Activated B cell treated with CpG ODN at 0.5 μM for 24 hours (primary cell): Measurements from ENCODE around the gene OR13A1. TPM values are rescaled to one million over a fixed set of nuclear protein-coding genes. Genes with fewer than 3 reads are reported as not detected.

Experiments
- ATAC-seq: fragments of 200-7000 bp; cut with Tn5 transposase; one replicate; pipeline ENCODE4 v1.10.0; 2021; ENCODE audit warnings: low read depth, mild to moderate bottlenecking, moderate library complexity
- CTCF ChIA-PET: fragments of 350-600 bp; sonication (Branson Sonifier 250); formaldehyde crosslinking; loops from one replicate; lab custom pipeline; 2021; ENCODE audit warnings: antibody characterized with exemption; lab: Charles Lee
- POLR2A ChIA-PET: fragments of 350-600 bp; sonication (Branson Sonifier 250); formaldehyde crosslinking; loops from one replicate; lab custom pipeline; 2021; ENCODE audit warnings: antibody characterized with exemption; lab: Charles Lee
- DNase-seq: peaks from one replicate; pipeline ENCODE4 v3.0.0; 2022
- H3K27ac Mint-ChIP-seq: one replicate; pipeline ENCODE4 v1.8.0; 2020; ENCODE audit warnings: mixed read lengths
- H3K27me3 Mint-ChIP-seq: one replicate; pipeline ENCODE4 v1.8.0; 2021; ENCODE audit warnings: mixed read lengths
- H3K36me3 Mint-ChIP-seq: one replicate; pipeline ENCODE4 v1.8.0; 2021; ENCODE audit warnings: low read depth, mixed read lengths
- H3K4me1 Mint-ChIP-seq: one replicate; pipeline ENCODE4 v1.8.0; 2021; ENCODE audit warnings: mixed read lengths
- H3K4me3 Mint-ChIP-seq: one replicate; pipeline ENCODE4 v1.8.0; 2020; ENCODE audit warnings: mild to moderate bottlenecking, mixed read lengths
- H3K9me3 Mint-ChIP-seq: one replicate; pipeline ENCODE4 v1.8.0; 2020; ENCODE audit warnings: mixed read lengths
- CTCF ChIP-seq: fragments of 200-600 bp; IDR thresholded peaks from one replicate; pipeline ENCODE4 v1.8.0; 2022; ENCODE audit warnings: antibody characterized with exemption, mild to moderate bottlenecking
- intact Hi-C: fragments of 100-400 bp; cut with micrococcal nuclease; formaldehyde crosslinking; loops from one replicate; pipeline ENCODE4 v1.15.1; 2024
- total RNA-seq: library from RNA; stranded (reverse); gene quantifications from 2 replicates; pipeline ENCODE4 v1.2.3, GENCODE V29; 2022

OR13A1 gene
- total RNA-seq, 1 donor from 2014 or later: 0.53 TPM

GRCh38 chr10:45294681-45295080 lies 20.7 kb downstream of the OR13A1 start:
- POLR2A ChIA-PET: no interaction called here

GRCh38 chr10:45286980-45287379 lies 28.4 kb downstream of the OR13A1 start:
- no peaks in the 10 kb centered on the region for H3K4me1 Mint-ChIP-seq
- no peaks in the 10 kb centered on the region for H3K9me3 Mint-ChIP-seq
- no peak for ATAC-seq
- H3K4me3 Mint-ChIP-seq: no peak overlapping the region
- H3K36me3 Mint-ChIP-seq: no peaks in the 10 kb centered on the region
- no peaks in the 10 kb centered on the region for H3K27me3 Mint-ChIP-seq
- ChIA-PET CTCF (no interaction called here), POLR2A (no interaction called here)
- TF ChIP-seq CTCF: no peak
- intact Hi-C loops: no loop called here
- no peak for DNase-seq
- H3K27ac Mint-ChIP-seq: no peak overlapping the region

More at GRCh38 chr10:45294681-45295080, 20.7 kb downstream of the OR13A1 start:
- H3K9me3 Mint-ChIP-seq: no peaks in the 10 kb centered on the region
- H3K27ac Mint-ChIP-seq: no peak overlapping the region
- TF ChIP-seq CTCF: no peak
- no peak overlapping the region for H3K4me3 Mint-ChIP-seq
- no peaks in the 10 kb centered on the region for H3K36me3 Mint-ChIP-seq
- intact Hi-C loops: no loop called here
- ATAC-seq: no peak
- DNase-seq: no peak
- CTCF ChIA-PET: no interaction called here
- H3K4me1 Mint-ChIP-seq: peaks cover 22% of the 10 kb centered on the region
- H3K27me3 Mint-ChIP-seq: no peaks in the 10 kb centered on the region

GRCh38 chr10:45282061-45282460 lies 33.3 kb downstream of the OR13A1 start:
- no peak for ATAC-seq
- Mint-ChIP-seq H3K4me3 (no peak overlapping the region), H3K4me1 (no peaks in the 10 kb centered on the region), H3K27ac (no peak overlapping the region), H3K36me3 (no peaks in the 10 kb centered on the region), H3K9me3 (no peaks in the 10 kb centered on the region), H3K27me3 (no peaks in the 10 kb centered on the region)
- ChIA-PET CTCF (no interaction called here), POLR2A (no interaction called here)
- intact Hi-C loops: no loop called here
- TF ChIP-seq CTCF: no peak
- DNase-seq: no peak

GRCh38 chr10:45280113-45280760 lies 35.2 kb downstream of the OR13A1 start:
- no peak overlapping the region for H3K27ac Mint-ChIP-seq
- H3K4me1 Mint-ChIP-seq: no peaks in the 10 kb centered on the region
- no peaks in the 10 kb centered on the region for H3K9me3 Mint-ChIP-seq
- ChIA-PET CTCF (no interaction called here), POLR2A (no interaction called here)
- DNase-seq: no peak
- no peaks in the 10 kb centered on the region for H3K27me3 Mint-ChIP-seq
- no peak for TF ChIP-seq CTCF
- ATAC-seq: no peak
- H3K4me3 Mint-ChIP-seq: no peak overlapping the region
- H3K36me3 Mint-ChIP-seq: no peaks in the 10 kb centered on the region
- intact Hi-C loops: no loop called here

- Mint-ChIP-seq H3K4me3 (no peak overlapping the region), H3K4me1 (no peaks in the 10 kb centered on the region), H3K36me3 (no peaks in the 10 kb centered on the region), H3K27ac (no peak overlapping the region), H3K27me3 (no peaks in the 10 kb centered on the region), H3K9me3 (no peaks in the 10 kb centered on the region)
- POLR2A ChIA-PET: no interaction called here
- ATAC-seq (no peak), DNase-seq (no peak)
- TF ChIP-seq CTCF: no peak
- intact Hi-C loops: no loop called here
- CTCF ChIA-PET: no interaction called here
Observed at GRCh38 chr10:45279682-45280081, 35.7 kb downstream of the OR13A1 start.
